Iris pigment epithelial cell (primary cell): ENCODE data around the gene SH3BP5L.

Source experiments
- DNase-seq: peaks from one replicate; pipeline ENCODE4 v3.0.0-alpha.2; 2011; ENCODE audit warnings: low read depth

Gene SH3BP5L

GRCh38 chr1:248825573-248825908 lies 174 bp downstream of the SH3BP5L start:
- no peak for DNase-seq

GRCh38 chr1:248825136-248825535 lies 579 bp downstream of the SH3BP5L start:
- no peak for DNase-seq

DNA sequence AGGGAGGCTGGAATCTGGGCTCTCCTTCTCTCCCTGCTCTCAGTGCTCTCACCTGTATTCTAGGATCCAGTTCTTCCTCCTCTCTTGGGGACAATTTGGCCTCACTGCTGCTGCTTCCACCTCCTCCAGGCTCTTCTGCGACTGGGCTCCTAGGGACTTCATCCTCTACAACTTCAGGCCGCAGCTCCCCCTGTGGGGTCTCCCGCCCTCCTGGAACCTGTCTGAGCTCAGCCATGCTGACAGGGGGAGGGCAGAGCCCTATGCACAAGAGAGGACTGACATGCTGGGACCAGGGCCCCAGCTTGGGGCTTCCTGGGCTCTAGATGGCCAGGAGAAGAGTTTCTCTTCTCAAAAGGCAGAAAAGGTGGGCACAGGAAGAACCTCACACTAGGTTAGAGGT lies 1.0 kb downstream of the SH3BP5L start:
- DNase-seq: no peak

GRCh38 chr1:248824301-248824700 lies 1.4 kb downstream of the SH3BP5L start:
- no peak for DNase-seq

- DNase-seq: peak; percentile 54
Observed at GRCh38 chr1:248823517-248824001, 2.2 kb downstream of the SH3BP5L start.

DNA sequence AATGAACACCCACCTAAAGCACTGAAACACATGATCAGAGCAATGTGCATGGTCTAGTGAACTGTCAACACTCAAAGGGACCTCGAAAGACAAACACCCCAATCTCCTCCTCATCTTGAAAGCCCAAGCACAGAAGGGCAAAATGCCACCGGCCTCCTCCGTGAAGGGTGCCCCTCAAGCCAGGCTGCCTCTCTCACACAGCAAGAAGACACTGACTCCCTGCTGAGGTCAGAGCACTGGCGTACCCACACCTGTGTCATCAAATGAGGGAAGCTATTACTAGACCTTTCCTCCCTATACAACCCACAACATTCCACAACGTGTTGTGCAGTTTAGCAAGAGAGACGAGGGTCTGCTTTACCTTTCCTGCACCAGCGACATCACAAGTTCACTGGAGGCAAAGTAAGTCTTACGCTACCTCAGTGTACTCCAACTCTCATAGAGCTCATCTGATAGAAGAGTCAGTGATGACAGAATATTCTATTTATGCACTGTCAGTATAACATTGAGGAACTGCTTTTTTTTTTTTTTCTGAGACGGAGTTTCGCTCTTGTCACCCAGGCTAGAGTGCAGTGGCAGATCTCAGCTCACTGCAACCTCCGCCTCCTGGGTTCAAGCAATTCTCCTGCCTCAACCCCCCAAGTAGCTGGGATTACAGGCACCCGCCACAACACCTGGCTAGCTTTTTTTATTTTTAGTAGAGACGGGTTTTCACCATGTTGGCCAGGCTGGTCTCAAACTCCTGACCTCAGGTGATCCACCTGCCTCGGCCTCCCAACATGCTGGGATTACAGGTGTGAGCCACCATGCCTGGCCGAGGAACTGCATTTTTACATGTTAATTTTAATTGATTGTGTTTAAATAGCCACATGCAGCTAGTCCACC lies 3.3 kb downstream of the SH3BP5L start:
- DNase-seq: no peak

- no peak for DNase-seq
Observed at GRCh38 chr1:248821641-248822040, 4.1 kb downstream of the SH3BP5L start.

DNA sequence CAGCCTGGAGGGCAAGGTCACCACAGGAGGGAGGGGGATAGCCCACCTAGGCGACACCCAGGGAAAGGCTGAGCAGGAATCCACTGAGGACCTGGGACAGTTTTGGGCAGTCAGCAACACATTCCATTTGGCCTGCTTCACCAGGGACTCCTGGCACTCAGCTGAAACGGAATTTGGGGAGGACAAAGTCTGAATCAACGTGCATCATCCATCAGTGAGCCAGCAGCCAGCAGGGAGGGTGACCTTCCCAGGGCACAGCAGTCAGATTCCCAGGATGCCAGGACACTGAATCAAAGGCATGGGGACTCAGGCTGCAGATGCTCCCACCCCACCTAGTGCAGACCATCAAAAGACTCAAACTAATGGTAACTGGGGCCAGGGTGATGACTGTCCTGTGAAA lies 4.6 kb downstream of the SH3BP5L start:
- DNase-seq: peak; percentile 59

DNA sequence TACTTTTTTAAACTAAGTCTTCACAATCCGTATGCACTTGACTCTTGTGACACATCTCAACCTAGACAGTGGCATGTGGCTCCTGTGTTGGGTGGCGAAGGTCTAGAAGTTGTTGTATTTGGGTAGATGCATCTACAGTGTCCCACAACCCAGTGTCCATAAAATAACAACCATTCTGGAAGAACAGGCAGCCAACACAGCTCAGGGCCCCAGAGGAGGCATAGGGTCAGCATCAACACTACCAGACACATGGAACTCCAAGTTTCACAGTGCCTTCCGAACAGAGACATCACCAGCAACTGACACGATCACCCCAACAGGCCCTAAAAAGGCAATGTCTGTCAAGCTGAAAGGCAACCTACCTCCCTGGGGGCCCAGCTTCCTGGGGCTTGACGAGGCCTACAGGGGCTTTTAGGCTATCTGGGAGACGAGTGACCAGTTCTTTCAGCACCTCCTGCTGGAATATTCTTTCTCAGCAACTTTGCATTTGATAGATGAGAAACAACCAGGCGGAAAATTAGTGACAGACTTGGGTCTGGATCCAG lies 5.6 kb downstream of the SH3BP5L start:
- DNase-seq: no peak

GRCh38 chr1:248818505-248819374 lies 7.0 kb downstream of the SH3BP5L start:
- DNase-seq: no peak

DNA sequence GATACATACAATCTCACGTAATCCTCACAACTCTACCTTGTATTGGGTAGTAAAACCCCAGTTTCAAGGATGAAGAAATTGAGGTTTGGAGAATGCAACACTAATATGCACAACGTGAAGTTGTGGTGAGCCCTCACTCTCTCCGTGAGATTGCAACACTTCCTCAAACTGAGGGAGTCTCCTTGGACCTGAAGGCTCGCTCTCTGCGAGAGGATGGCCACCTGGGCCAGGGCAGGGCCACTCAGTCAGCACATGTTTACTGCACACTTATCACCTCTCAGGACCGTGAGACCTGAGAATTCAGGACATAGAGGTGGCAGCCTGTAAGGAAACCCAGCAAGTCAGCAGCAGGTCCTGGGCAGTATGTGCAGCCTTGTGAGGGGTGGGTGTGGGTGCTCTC lies 8.7 kb downstream of the SH3BP5L start:
- DNase-seq: peak; percentile 41

DNA sequence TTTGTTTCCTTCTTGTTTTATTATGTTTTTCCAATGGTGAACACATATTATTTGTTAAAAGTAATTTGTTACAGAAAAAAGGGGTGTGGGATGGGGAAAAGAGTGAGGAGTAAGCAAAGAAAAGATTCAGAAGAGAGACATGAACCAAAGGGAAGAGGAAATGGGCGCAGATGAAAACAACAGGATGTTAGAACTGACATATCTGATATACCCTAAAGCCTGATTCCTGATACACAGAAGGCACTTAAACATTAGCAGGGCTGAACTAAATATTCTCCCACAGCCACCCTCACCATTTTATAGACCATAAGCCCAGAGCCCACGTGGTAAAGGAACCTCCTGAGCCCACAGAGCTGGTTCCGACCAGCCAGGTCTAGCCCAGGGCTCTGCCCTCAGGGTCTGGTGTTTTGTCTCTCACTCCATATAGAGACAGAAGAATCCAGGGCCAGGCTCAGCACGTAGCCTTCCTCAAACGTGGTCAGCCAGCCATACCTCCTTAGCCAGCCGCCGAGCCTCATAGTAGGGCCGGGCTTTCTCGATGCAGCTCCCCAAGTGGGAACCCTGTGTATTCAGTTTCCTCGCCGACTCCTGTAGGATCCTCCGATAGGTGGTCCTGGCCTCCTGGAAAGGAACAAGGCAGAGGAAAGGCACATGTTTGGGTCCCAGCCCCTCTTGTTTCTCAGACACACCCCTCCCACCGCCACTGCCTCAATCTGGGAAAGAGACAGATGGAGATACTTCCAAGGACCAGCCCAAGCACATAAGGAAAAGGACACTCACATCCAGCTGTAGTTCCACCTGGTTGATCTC lies 9.5 kb downstream of the SH3BP5L start:
- DNase-seq: no peak

DNA sequence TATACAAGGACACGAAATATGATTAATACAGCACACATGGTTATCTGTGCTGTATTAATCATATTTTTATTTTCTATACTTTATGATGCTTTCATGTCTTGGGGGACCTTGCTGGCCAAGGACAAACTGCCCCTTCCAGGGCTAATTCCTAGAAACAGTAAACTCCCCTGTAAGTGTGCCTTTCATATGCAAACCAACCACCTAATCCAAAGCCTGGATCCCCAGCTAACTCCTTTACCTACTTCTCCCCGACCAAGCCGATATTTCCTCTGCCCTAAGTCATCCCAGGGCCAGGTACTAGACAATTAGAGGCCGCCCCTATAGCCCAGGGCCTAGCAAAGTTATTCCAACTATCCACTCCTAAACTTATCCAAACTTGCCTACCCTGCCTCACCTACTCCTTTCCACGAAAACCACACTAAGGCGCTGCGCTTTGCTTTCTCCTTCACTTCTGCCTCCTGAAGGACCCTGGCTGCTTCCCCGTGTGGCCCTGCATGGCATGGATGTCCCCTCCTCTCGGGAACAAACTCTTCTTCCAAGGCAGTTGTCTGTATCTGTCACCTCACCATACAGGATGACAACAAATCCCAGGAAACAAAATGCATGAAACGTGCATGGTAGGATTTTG lies 10.2 kb downstream of the SH3BP5L start:
- no peak for DNase-seq

DNA sequence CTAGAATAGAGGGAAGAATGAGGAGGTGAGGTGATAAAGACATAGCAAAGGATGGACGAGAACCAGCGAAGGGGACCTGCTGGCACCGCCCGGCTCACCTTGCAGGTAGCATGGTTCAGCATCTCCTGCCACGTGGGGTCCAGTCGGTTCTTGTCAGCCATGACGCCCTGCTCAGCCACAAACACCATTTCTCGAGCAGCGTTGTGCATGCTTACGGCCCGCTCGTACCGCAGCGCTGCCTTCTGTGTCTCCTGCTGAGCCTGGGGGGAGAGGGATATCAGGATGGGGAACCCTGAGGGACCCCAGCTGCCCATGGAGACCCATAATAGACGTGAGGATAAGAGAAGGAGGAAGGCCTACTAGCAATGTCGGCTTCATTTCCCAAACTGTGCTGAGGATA lies 11.4 kb downstream of the SH3BP5L start:
- no peak for DNase-seq

- DNase-seq: no peak
Observed at GRCh38 chr1:248813546-248813945, 12.2 kb downstream of the SH3BP5L start.

DNA sequence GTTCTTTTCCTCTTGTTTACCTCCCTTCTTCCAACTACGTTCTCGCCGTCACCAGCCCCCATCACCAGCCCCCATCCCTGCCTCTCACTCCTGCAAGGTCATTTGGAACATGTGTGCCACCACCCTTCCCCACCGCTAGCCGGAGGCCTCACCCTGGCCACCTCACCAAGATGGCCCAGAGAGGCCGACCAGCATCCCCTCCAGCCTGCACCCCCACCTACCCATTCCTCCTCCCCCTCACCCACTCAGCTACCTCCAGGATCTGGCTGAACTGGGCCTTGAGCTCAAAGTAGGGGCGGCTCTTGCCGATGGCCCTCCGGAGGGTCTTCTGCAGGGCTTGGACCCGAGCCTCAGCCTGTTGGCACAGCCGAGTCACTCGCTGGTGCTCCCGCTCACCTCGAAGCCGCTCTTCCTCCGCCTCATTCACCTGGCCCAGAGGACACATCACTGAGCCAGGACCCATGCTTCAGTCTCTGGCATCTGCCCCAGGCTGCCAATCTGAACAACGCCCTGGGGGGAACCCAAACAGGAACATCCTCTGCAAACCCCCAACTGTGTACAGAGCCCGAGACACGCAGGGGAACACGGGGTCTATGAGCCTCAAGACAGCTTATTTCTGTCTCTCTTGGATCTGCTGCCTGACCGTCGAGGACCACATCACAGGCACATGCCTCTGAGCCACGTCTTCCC lies 12.8 kb downstream of the SH3BP5L start:
- DNase-seq: no peak

- no peak for DNase-seq
Observed at GRCh38 chr1:248811514-248812490, 13.9 kb downstream of the SH3BP5L start.

GRCh38 chr1:248810727-248811513 lies 14.8 kb downstream of the SH3BP5L start:
- DNase-seq: peak; percentile 18
